Measurements from ENCODE around the gene NCAPH2.

DNA sequence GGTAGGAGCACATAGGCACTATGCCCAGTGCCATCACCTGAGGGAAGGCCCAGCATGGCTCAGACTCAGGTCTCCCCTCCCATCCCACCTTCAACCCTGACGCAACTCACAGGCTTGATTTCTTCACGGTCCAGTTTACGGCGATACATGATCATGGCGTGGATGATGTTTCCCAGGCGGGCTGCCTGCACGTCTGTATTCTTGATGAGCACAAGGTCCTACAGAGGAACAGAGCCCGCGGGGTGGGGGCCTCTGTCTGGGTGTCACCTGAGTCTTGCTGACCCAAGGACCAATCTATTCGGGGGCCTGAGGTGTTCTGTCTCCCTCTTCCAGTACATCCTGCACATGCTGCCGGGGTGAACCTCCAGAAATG is 66.3 kb downstream of the NCAPH2 start:
- no peak for TF ChIP-seq POLR2A (IDR thresholded peaks at IDR 0.05; ENCODE audit: low read length)
- no peak for TF ChIP-seq GATA1 (IDR thresholded peaks at IDR 0.05; ENCODE audit: low read depth, low read length)

Measured in erythroblast (primary cell).